ENCODE data around the gene UMOD.

Gene UMOD

GRCh38 chr16:20306401-20306800, 46.1 kb downstream of the UMOD start:
- Histone ChIP-seq H3K9ac (ENCODE audit: low read length) (no peak overlapping the region), H3K4me1 (ENCODE audit: control insufficient read depth, insufficient read depth, low read length) (no peaks in the 10 kb centered on the region), H3K36me3 (ENCODE audit: control insufficient read depth, insufficient read depth, low read length) (no peaks in the 10 kb centered on the region), H3K4me3 (ENCODE audit: low read length) (no peak overlapping the region), H3K27me3 (ENCODE audit: control insufficient read depth, insufficient read depth, low read length) (no peaks in the 10 kb centered on the region), H3K27ac (ENCODE audit: low read depth, low read length) (no peak overlapping the region)

GRCh38 chr16:20303012-20303411, 49.5 kb downstream of the UMOD start:
- no peak overlapping the region for H3K27ac ChIP-seq (ENCODE audit: low read depth, low read length)
- no peak overlapping the region for H3K9ac ChIP-seq (ENCODE audit: low read length)
- no peaks in the 10 kb centered on the region for H3K27me3 ChIP-seq (ENCODE audit: control insufficient read depth, insufficient read depth, low read length)
- no peaks in the 10 kb centered on the region for H3K36me3 ChIP-seq (ENCODE audit: control insufficient read depth, insufficient read depth, low read length)
- H3K4me3 ChIP-seq (ENCODE audit: low read length): no peak overlapping the region
- H3K4me1 ChIP-seq (ENCODE audit: control insufficient read depth, insufficient read depth, low read length): no peaks in the 10 kb centered on the region

GRCh38 chr16:20302389-20302788, 50.1 kb downstream of the UMOD start:
- no peaks in the 10 kb centered on the region for H3K4me1 ChIP-seq (ENCODE audit: control insufficient read depth, insufficient read depth, low read length)
- no peaks in the 10 kb centered on the region for H3K36me3 ChIP-seq (ENCODE audit: control insufficient read depth, insufficient read depth, low read length)
- H3K27me3 ChIP-seq (ENCODE audit: control insufficient read depth, insufficient read depth, low read length): no peaks in the 10 kb centered on the region
- H3K9ac ChIP-seq (ENCODE audit: low read length): no peak overlapping the region
- H3K4me3 ChIP-seq (ENCODE audit: low read length): no peak overlapping the region
- H3K27ac ChIP-seq (ENCODE audit: low read depth, low read length): no peak overlapping the region

- no peaks in the 10 kb centered on the region for H3K4me1 ChIP-seq (ENCODE audit: control insufficient read depth, insufficient read depth, low read length)
- H3K36me3 ChIP-seq (ENCODE audit: control insufficient read depth, insufficient read depth, low read length): no peaks in the 10 kb centered on the region
- no peak overlapping the region for H3K4me3 ChIP-seq (ENCODE audit: low read length)
- no peak overlapping the region for H3K9ac ChIP-seq (ENCODE audit: low read length)
- no peak overlapping the region for H3K27ac ChIP-seq (ENCODE audit: low read depth, low read length)
- H3K27me3 ChIP-seq (ENCODE audit: control insufficient read depth, insufficient read depth, low read length): no peaks in the 10 kb centered on the region
These were observed 50.7 kb downstream of the UMOD start for GRCh38 chr16:20301840-20302239.

GRCh38 chr16:20300312-20301097, 52.0 kb downstream of the UMOD start:
- Histone ChIP-seq H3K4me1 (ENCODE audit: control insufficient read depth, insufficient read depth, low read length) (no peaks in the 10 kb centered on the region), H3K27ac (ENCODE audit: low read depth, low read length) (no peak overlapping the region), H3K4me3 (ENCODE audit: low read length) (no peak overlapping the region), H3K27me3 (ENCODE audit: control insufficient read depth, insufficient read depth, low read length) (no peaks in the 10 kb centered on the region), H3K9ac (ENCODE audit: low read length) (no peak overlapping the region), H3K36me3 (ENCODE audit: control insufficient read depth, insufficient read depth, low read length) (no peaks in the 10 kb centered on the region)

GRCh38 chr16:20298452-20298851, 54.1 kb downstream of the UMOD start:
- no peak overlapping the region for H3K27ac ChIP-seq (ENCODE audit: low read depth, low read length)
- no peaks in the 10 kb centered on the region for H3K4me1 ChIP-seq (ENCODE audit: control insufficient read depth, insufficient read depth, low read length)
- no peaks in the 10 kb centered on the region for H3K27me3 ChIP-seq (ENCODE audit: control insufficient read depth, insufficient read depth, low read length)
- H3K4me3 ChIP-seq (ENCODE audit: low read length): no peak overlapping the region
- no peak overlapping the region for H3K9ac ChIP-seq (ENCODE audit: low read length)
- no peaks in the 10 kb centered on the region for H3K36me3 ChIP-seq (ENCODE audit: control insufficient read depth, insufficient read depth, low read length)

- no peak overlapping the region for H3K4me3 ChIP-seq (ENCODE audit: low read length)
- no peaks in the 10 kb centered on the region for H3K36me3 ChIP-seq (ENCODE audit: control insufficient read depth, insufficient read depth, low read length)
- no peaks in the 10 kb centered on the region for H3K4me1 ChIP-seq (ENCODE audit: control insufficient read depth, insufficient read depth, low read length)
- H3K9ac ChIP-seq (ENCODE audit: low read length): no peak overlapping the region
- H3K27me3 ChIP-seq (ENCODE audit: control insufficient read depth, insufficient read depth, low read length): no peaks in the 10 kb centered on the region
- no peak overlapping the region for H3K27ac ChIP-seq (ENCODE audit: low read depth, low read length)
These were observed 61.0 kb downstream of the UMOD start for GRCh38 chr16:20291208-20292206.

- H3K27ac ChIP-seq (ENCODE audit: low read depth, low read length): no peak overlapping the region
- no peaks in the 10 kb centered on the region for H3K27me3 ChIP-seq (ENCODE audit: control insufficient read depth, insufficient read depth, low read length)
- no peaks in the 10 kb centered on the region for H3K36me3 ChIP-seq (ENCODE audit: control insufficient read depth, insufficient read depth, low read length)
- H3K4me1 ChIP-seq (ENCODE audit: control insufficient read depth, insufficient read depth, low read length): no peaks in the 10 kb centered on the region
- no peak overlapping the region for H3K4me3 ChIP-seq (ENCODE audit: low read length)
- H3K9ac ChIP-seq (ENCODE audit: low read length): no peak overlapping the region
These were observed 62.9 kb downstream of the UMOD start for GRCh38 chr16:20289571-20289970.

GRCh38 chr16:20285993-20286499, 66.5 kb downstream of the UMOD start:
- Histone ChIP-seq H3K27ac (ENCODE audit: low read depth, low read length) (no peak overlapping the region), H3K36me3 (ENCODE audit: control insufficient read depth, insufficient read depth, low read length) (no peaks in the 10 kb centered on the region), H3K4me1 (ENCODE audit: control insufficient read depth, insufficient read depth, low read length) (no peaks in the 10 kb centered on the region), H3K27me3 (ENCODE audit: control insufficient read depth, insufficient read depth, low read length) (no peaks in the 10 kb centered on the region), H3K9ac (ENCODE audit: low read length) (no peak overlapping the region), H3K4me3 (ENCODE audit: low read length) (no peak overlapping the region)
